Neural cell (in vitro differentiated cells): ENCODE measurements around the gene DNAJC12. TPM values are rescaled to one million over a fixed set of nuclear protein-coding genes. Genes with fewer than 3 reads are reported as not detected.

Experiments used
- H2AFZ ChIP-seq: fragments of 200-600, 300-800 bp; sonication (generic), shearing (Covaris generic); 2 replicates; pipeline ENCODE4 v1.6.0; 2014; ENCODE audit warnings: low read depth, mild to moderate bottlenecking, antibody characterized with exemption, low read length, moderate library complexity
- H3F3A ChIP-seq: fragments of 200-600 bp; shearing (Covaris generic); 2 replicates; pipeline ENCODE4 v1.6.1; 2016; ENCODE audit warnings: mild to moderate bottlenecking, moderate library complexity, mixed read lengths, antibody characterized with exemption, low read length; ENCODE audit not compliant: insufficient read depth, poor library complexity, severe bottlenecking
- H3K27ac ChIP-seq: fragments of 200-600, 300-800 bp; sonication (generic), shearing (Covaris generic); 2 replicates; pipeline ENCODE4 v1.5.1; 2014; ENCODE audit warnings: mild to moderate bottlenecking, low read length, moderate library complexity
- H3K27me3 ChIP-seq: fragments of 300-800, 200-600 bp; sonication (generic), shearing (Covaris generic); 2 replicates; pipeline ENCODE4 v1.6.0; 2014; ENCODE audit warnings: mild to moderate bottlenecking, low read depth, low read length, moderate library complexity; ENCODE audit not compliant: insufficient read depth
- H3K36me3 ChIP-seq: fragments of 300-800, 200-600 bp; sonication (generic), shearing (Covaris generic); 2 replicates; pipeline ENCODE4 v1.5.1; 2014; ENCODE audit warnings: mild to moderate bottlenecking, antibody characterized with exemption, low read length, moderate library complexity; ENCODE audit not compliant: insufficient read depth
- H3K4me2 ChIP-seq: fragments of 300-800, 200-600 bp; sonication (generic), shearing (Covaris generic); 2 replicates; pipeline ENCODE4 v1.6.0; 2014; ENCODE audit warnings: mild to moderate bottlenecking, low read length
- H3K4me3 ChIP-seq: fragments of 300-800, 200-600 bp; sonication (generic), shearing (Covaris generic); 2 replicates; pipeline ENCODE4 v1.5.1; 2014; ENCODE audit warnings: mild to moderate bottlenecking, low read length, moderate library complexity
- H3K79me2 ChIP-seq: fragments of 200-600 bp; shearing (Covaris generic); replicated peaks from 2 replicates; pipeline ENCODE4 v1.6.0; 2014; ENCODE audit warnings: mild to moderate bottlenecking, low read length, moderate library complexity; ENCODE audit not compliant: insufficient read depth
- H3K9ac ChIP-seq: fragments of 300-800, 200-600 bp; sonication (generic), shearing (Covaris generic); 2 replicates; pipeline ENCODE4 v1.6.1; 2016; ENCODE audit warnings: mild to moderate bottlenecking, low read length, mixed read lengths
- H3K9me2 ChIP-seq: fragments of 200-600 bp; shearing (Covaris generic); 2 replicates; pipeline ENCODE4 v1.6.1; 2016; ENCODE audit warnings: mild to moderate bottlenecking, low read length, mixed read lengths; ENCODE audit not compliant: insufficient read depth
- H3K9me3 ChIP-seq: fragments of 200-600, 300-800 bp; sonication (generic), shearing (Covaris generic); 2 replicates; pipeline ENCODE4 v1.6.1; 2016; ENCODE audit warnings: mild to moderate bottlenecking, mixed run types, low read length, moderate library complexity, mixed read lengths
- H4K20me1 ChIP-seq: fragments of 200-600 bp; shearing (Covaris generic); 2 replicates; pipeline ENCODE4 v1.6.1; 2016; ENCODE audit warnings: mild to moderate bottlenecking, mixed run types; ENCODE audit not compliant: insufficient read depth
- EP300 ChIP-seq: fragments of 450-650 bp; conservative IDR thresholded peaks from 2 replicates; pipeline ENCODE4 v1.6.1; 2014; ENCODE audit warnings: antibody characterized with exemption, mild to moderate bottlenecking, moderate library complexity; ENCODE audit not compliant: poor library complexity, severe bottlenecking
- EZH2 ChIP-seq: fragments of 200-600, 300-800 bp; shearing (Covaris generic), sonication (generic); IDR thresholded peaks from 2 replicates; pipeline ENCODE4 v1.6.1; 2014; ENCODE audit warnings: antibody characterized with exemption, low read length, borderline replicate concordance, mild to moderate bottlenecking; ENCODE audit not compliant: insufficient read depth, poor library complexity, severe bottlenecking
- MXI1 ChIP-seq: fragments of 450-650 bp; conservative IDR thresholded peaks from 2 replicates; pipeline ENCODE4 v1.6.1; 2014; ENCODE audit warnings: antibody characterized with exemption, mild to moderate bottlenecking; ENCODE audit not compliant: poor library complexity, severe bottlenecking
- POLR2AphosphoS5 ChIP-seq: IDR thresholded peaks from 2 replicates; pipeline ENCODE4 v1.6.1; 2012
- RAD21 ChIP-seq: fragments of 450-650 bp; conservative IDR thresholded peaks from 2 replicates; pipeline ENCODE4 v1.6.1; 2014; ENCODE audit warnings: antibody characterized with exemption, mild to moderate bottlenecking, moderate library complexity
- REST ChIP-seq: IDR thresholded peaks from 2 replicates; pipeline ENCODE4 v1.6.1; 2012; ENCODE audit warnings: borderline replicate concordance
- SMC3 ChIP-seq: fragments of 450-650 bp; conservative IDR thresholded peaks from 2 replicates; pipeline ENCODE4 v1.6.1; 2014; ENCODE audit warnings: antibody characterized with exemption, mild to moderate bottlenecking, moderate library complexity; ENCODE audit not compliant: poor library complexity
- TAF1 ChIP-seq: IDR thresholded peaks from 2 replicates; pipeline ENCODE4 v1.6.1; 2012; ENCODE audit warnings: low read depth
- polyA plus RNA-seq: library from polyadenylated mRNA; depleted of rRNA; stranded (reverse); fragments of >200 nt; gene quantifications from 2 replicates; pipeline ENCODE4 v1.2.3, GENCODE V29; 2014
- TF ChIP-seq, protein P1 (sequence below): fragments of 450-650 bp; IDR thresholded peaks from 2 replicates; pipeline ENCODE4 v1.5.1; 2014; ENCODE audit warnings: antibody characterized with exemption, mild to moderate bottlenecking, moderate library complexity; ENCODE audit not compliant: poor library complexity, severe bottlenecking

DNAJC12 gene
- polyA plus RNA-seq, 1 donor from 2014 or later = 32.2 TPM

DNA sequence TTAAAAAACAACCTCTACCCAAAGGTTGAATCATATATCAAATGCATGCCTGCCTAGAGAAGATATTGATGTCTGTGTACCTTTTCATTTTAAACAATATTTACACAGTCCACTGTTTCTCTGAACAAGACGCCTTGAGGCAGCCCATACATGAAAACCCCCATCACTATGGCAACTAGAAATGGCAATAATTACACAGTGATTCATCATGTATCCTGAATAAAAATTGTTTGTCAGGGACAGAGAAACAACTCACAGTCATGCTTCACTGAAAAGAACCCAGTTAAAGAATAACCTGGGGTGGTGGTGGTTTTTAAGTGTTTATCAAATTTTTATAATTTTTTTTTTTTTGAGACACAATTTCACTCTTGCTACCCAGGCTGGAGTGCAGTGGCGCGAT is 19.7 kb downstream of the DNAJC12 start:
- TF ChIP-seq TAF1 (no peak), REST (no peak), SMC3 (no peak), MXI1 (no peak), POLR2AphosphoS5 (peak; percentile 14), EP300 (no peak), RAD21 (no peak), EZH2 (no peak)
- TF ChIP-seq, protein P1, sequence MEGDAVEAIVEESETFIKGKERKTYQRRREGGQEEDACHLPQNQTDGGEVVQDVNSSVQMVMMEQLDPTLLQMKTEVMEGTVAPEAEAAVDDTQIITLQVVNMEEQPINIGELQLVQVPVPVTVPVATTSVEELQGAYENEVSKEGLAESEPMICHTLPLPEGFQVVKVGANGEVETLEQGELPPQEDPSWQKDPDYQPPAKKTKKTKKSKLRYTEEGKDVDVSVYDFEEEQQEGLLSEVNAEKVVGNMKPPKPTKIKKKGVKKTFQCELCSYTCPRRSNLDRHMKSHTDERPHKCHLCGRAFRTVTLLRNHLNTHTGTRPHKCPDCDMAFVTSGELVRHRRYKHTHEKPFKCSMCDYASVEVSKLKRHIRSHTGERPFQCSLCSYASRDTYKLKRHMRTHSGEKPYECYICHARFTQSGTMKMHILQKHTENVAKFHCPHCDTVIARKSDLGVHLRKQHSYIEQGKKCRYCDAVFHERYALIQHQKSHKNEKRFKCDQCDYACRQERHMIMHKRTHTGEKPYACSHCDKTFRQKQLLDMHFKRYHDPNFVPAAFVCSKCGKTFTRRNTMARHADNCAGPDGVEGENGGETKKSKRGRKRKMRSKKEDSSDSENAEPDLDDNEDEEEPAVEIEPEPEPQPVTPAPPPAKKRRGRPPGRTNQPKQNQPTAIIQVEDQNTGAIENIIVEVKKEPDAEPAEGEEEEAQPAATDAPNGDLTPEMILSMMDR = no peak
- no peaks in the 10 kb centered on the region for H3K36me3 ChIP-seq
- H3K79me2 ChIP-seq = no peaks in the 10 kb centered on the region
- no peak overlapping the region for H3K4me2 ChIP-seq
- H3K27ac ChIP-seq = no peak overlapping the region
- H3K9ac ChIP-seq = no peak overlapping the region
- H3K4me3 ChIP-seq = no peak overlapping the region
- no peaks in the 10 kb centered on the region for H3F3A ChIP-seq
- H3K9me3 ChIP-seq = no peaks in the 10 kb centered on the region
- no peaks in the 10 kb centered on the region for H4K20me1 ChIP-seq
- no peak overlapping the region for H2AFZ ChIP-seq
- H3K9me2 ChIP-seq = no peaks in the 10 kb centered on the region
- H3K27me3 ChIP-seq = no peaks in the 10 kb centered on the region

DNA sequence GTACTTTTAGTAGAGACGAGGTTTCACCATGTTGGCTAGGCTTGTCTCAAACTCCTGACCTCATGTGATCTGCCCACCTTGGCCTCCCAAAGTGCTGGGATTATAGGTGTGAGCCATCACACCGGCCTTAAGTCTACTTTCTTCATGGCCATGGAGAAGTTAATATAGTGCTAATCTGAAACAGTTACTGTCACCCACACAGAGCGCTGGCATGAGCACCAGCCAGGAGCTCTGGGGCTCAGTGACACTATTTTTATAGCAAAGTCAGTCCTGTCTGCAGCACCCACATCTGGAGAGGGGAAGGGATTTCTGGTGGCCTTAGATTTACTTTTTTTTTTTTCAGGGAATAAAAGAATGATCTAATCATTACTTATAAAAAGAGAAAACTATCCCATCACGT is 21.3 kb downstream of the DNAJC12 start:
- no peaks in the 10 kb centered on the region for H3K9me3 ChIP-seq
- TF ChIP-seq EZH2 (no peak), REST (no peak), SMC3 (no peak), TAF1 (no peak), RAD21 (no peak), EP300 (no peak), POLR2AphosphoS5 (no peak), MXI1 (no peak)
- TF ChIP-seq, protein P1 = no peak
- H3K9me2 ChIP-seq = no peaks in the 10 kb centered on the region
- no peak overlapping the region for H3K9ac ChIP-seq
- no peak overlapping the region for H3K4me3 ChIP-seq
- H3K27ac ChIP-seq = no peak overlapping the region
- no peaks in the 10 kb centered on the region for H3K27me3 ChIP-seq
- no peaks in the 10 kb centered on the region for H4K20me1 ChIP-seq
- H3F3A ChIP-seq = no peaks in the 10 kb centered on the region
- no peaks in the 10 kb centered on the region for H3K79me2 ChIP-seq
- H3K36me3 ChIP-seq = no peaks in the 10 kb centered on the region
- H2AFZ ChIP-seq = no peak overlapping the region
- no peak overlapping the region for H3K4me2 ChIP-seq
